ENCODE results near the gene GRAP2.

GRAP2 gene

GRCh38 chr22:39937906-39938305, 37.0 kb downstream of the GRAP2 start:
- no peaks in the 10 kb centered on the region for H3K27me3 ChIP-seq (ENCODE audit: control insufficient read depth, insufficient read depth, low read length)
- H3K9ac ChIP-seq (ENCODE audit: low read depth, low read length) = no peak overlapping the region

GRCh38 chr22:39938509-39939111, 37.7 kb downstream of the GRAP2 start:
- H3K4me3 ChIP-seq (ENCODE audit: low read depth, low read length) = no peak overlapping the region
- no peak overlapping the region for H3K9ac ChIP-seq (ENCODE audit: low read depth, low read length)
- H3K4me1 ChIP-seq (ENCODE audit: control insufficient read depth, insufficient read depth, low read length) = peaks cover 61% of the 10 kb centered on the region
- no peaks in the 10 kb centered on the region for H3K36me3 ChIP-seq (ENCODE audit: control insufficient read depth, insufficient read depth, low read length)
- no peaks in the 10 kb centered on the region for H3K27me3 ChIP-seq (ENCODE audit: control insufficient read depth, insufficient read depth, low read length)
- H3K9me3 ChIP-seq (ENCODE audit: control insufficient read depth, insufficient read depth, low read length) = no peaks in the 10 kb centered on the region
- no peak overlapping the region for H3K27ac ChIP-seq (ENCODE audit: low read depth, low read length)

More at GRCh38 chr22:39937906-39938305, 37.0 kb downstream of the GRAP2 start:
- Histone ChIP-seq H3K27ac (ENCODE audit: low read depth, low read length) (no peak overlapping the region), H3K4me1 (ENCODE audit: control insufficient read depth, insufficient read depth, low read length) (peaks cover 59% of the 10 kb centered on the region), H3K36me3 (ENCODE audit: control insufficient read depth, insufficient read depth, low read length) (no peaks in the 10 kb centered on the region), H3K9me3 (ENCODE audit: control insufficient read depth, insufficient read depth, low read length) (no peaks in the 10 kb centered on the region), H3K4me3 (ENCODE audit: low read depth, low read length) (no peak overlapping the region)

GRCh38 chr22:39939830-39940229, 38.9 kb downstream of the GRAP2 start:
- no peaks in the 10 kb centered on the region for H3K27me3 ChIP-seq (ENCODE audit: control insufficient read depth, insufficient read depth, low read length)
- no peak overlapping the region for H3K4me3 ChIP-seq (ENCODE audit: low read depth, low read length)
- H3K9me3 ChIP-seq (ENCODE audit: control insufficient read depth, insufficient read depth, low read length) = no peaks in the 10 kb centered on the region
- H3K4me1 ChIP-seq (ENCODE audit: control insufficient read depth, insufficient read depth, low read length) = peaks cover 66% of the 10 kb centered on the region
- no peak overlapping the region for H3K27ac ChIP-seq (ENCODE audit: low read depth, low read length)
- no peaks in the 10 kb centered on the region for H3K36me3 ChIP-seq (ENCODE audit: control insufficient read depth, insufficient read depth, low read length)
- no peak overlapping the region for H3K9ac ChIP-seq (ENCODE audit: low read depth, low read length)

- Histone ChIP-seq H3K4me3 (ENCODE audit: low read depth, low read length) (no peak overlapping the region), H3K27ac (ENCODE audit: low read depth, low read length) (peak overlapping the region; percentile 64), H3K36me3 (ENCODE audit: control insufficient read depth, insufficient read depth, low read length) (no peaks in the 10 kb centered on the region), H3K4me1 (ENCODE audit: control insufficient read depth, insufficient read depth, low read length) (peaks cover 66% of the 10 kb centered on the region), H3K9ac (ENCODE audit: low read depth, low read length) (no peak overlapping the region), H3K27me3 (ENCODE audit: control insufficient read depth, insufficient read depth, low read length) (no peaks in the 10 kb centered on the region), H3K9me3 (ENCODE audit: control insufficient read depth, insufficient read depth, low read length) (no peaks in the 10 kb centered on the region)
Measured at GRCh38 chr22:39940757-39941305, 39.9 kb downstream of the GRAP2 start.

- H3K27ac ChIP-seq (ENCODE audit: low read depth, low read length) = peak overlapping the region; percentile 64
- no peaks in the 10 kb centered on the region for H3K36me3 ChIP-seq (ENCODE audit: control insufficient read depth, insufficient read depth, low read length)
- H3K27me3 ChIP-seq (ENCODE audit: control insufficient read depth, insufficient read depth, low read length) = no peaks in the 10 kb centered on the region
- H3K9me3 ChIP-seq (ENCODE audit: control insufficient read depth, insufficient read depth, low read length) = no peaks in the 10 kb centered on the region
- no peak overlapping the region for H3K9ac ChIP-seq (ENCODE audit: low read depth, low read length)
- no peak overlapping the region for H3K4me3 ChIP-seq (ENCODE audit: low read depth, low read length)
- peaks cover 65% of the 10 kb centered on the region for H3K4me1 ChIP-seq (ENCODE audit: control insufficient read depth, insufficient read depth, low read length)
Measured at GRCh38 chr22:39941601-39942000, 40.7 kb downstream of the GRAP2 start.

- H3K27me3 ChIP-seq (ENCODE audit: control insufficient read depth, insufficient read depth, low read length) = no peaks in the 10 kb centered on the region
- no peaks in the 10 kb centered on the region for H3K9me3 ChIP-seq (ENCODE audit: control insufficient read depth, insufficient read depth, low read length)
- H3K4me1 ChIP-seq (ENCODE audit: control insufficient read depth, insufficient read depth, low read length) = peaks cover 67% of the 10 kb centered on the region
- no peak overlapping the region for H3K4me3 ChIP-seq (ENCODE audit: low read depth, low read length)
- H3K9ac ChIP-seq (ENCODE audit: low read depth, low read length) = no peak overlapping the region
- H3K27ac ChIP-seq (ENCODE audit: low read depth, low read length) = no peak overlapping the region
- no peaks in the 10 kb centered on the region for H3K36me3 ChIP-seq (ENCODE audit: control insufficient read depth, insufficient read depth, low read length)
Measured at GRCh38 chr22:39942439-39943230, 41.8 kb downstream of the GRAP2 start.

GRCh38 chr22:39943337-39943736, 42.5 kb downstream of the GRAP2 start:
- no peak overlapping the region for H3K27ac ChIP-seq (ENCODE audit: low read depth, low read length)

GRCh38 chr22:39943953-39944872, 43.3 kb downstream of the GRAP2 start:
- Histone ChIP-seq H3K27ac (ENCODE audit: low read depth, low read length) (no peak overlapping the region), H3K36me3 (ENCODE audit: control insufficient read depth, insufficient read depth, low read length) (no peaks in the 10 kb centered on the region), H3K4me1 (ENCODE audit: control insufficient read depth, insufficient read depth, low read length) (peaks cover 67% of the 10 kb centered on the region), H3K27me3 (ENCODE audit: control insufficient read depth, insufficient read depth, low read length) (no peaks in the 10 kb centered on the region), H3K9me3 (ENCODE audit: control insufficient read depth, insufficient read depth, low read length) (no peaks in the 10 kb centered on the region), H3K4me3 (ENCODE audit: low read depth, low read length) (no peak overlapping the region), H3K9ac (ENCODE audit: low read depth, low read length) (no peak overlapping the region)

More at GRCh38 chr22:39943337-39943736, 42.5 kb downstream of the GRAP2 start:
- no peaks in the 10 kb centered on the region for H3K9me3 ChIP-seq (ENCODE audit: control insufficient read depth, insufficient read depth, low read length)
- no peak overlapping the region for H3K9ac ChIP-seq (ENCODE audit: low read depth, low read length)
- peaks cover 67% of the 10 kb centered on the region for H3K4me1 ChIP-seq (ENCODE audit: control insufficient read depth, insufficient read depth, low read length)
- no peaks in the 10 kb centered on the region for H3K36me3 ChIP-seq (ENCODE audit: control insufficient read depth, insufficient read depth, low read length)
- no peaks in the 10 kb centered on the region for H3K27me3 ChIP-seq (ENCODE audit: control insufficient read depth, insufficient read depth, low read length)
- H3K4me3 ChIP-seq (ENCODE audit: low read depth, low read length) = no peak overlapping the region

GRCh38 chr22:39946126-39946502, 45.2 kb downstream of the GRAP2 start:
- Histone ChIP-seq H3K9ac (ENCODE audit: low read depth, low read length) (no peak overlapping the region), H3K27ac (ENCODE audit: low read depth, low read length) (no peak overlapping the region), H3K4me3 (ENCODE audit: low read depth, low read length) (no peak overlapping the region), H3K4me1 (ENCODE audit: control insufficient read depth, insufficient read depth, low read length) (peaks cover 54% of the 10 kb centered on the region), H3K9me3 (ENCODE audit: control insufficient read depth, insufficient read depth, low read length) (no peaks in the 10 kb centered on the region), H3K27me3 (ENCODE audit: control insufficient read depth, insufficient read depth, low read length) (no peaks in the 10 kb centered on the region), H3K36me3 (ENCODE audit: control insufficient read depth, insufficient read depth, low read length) (no peaks in the 10 kb centered on the region)

- no peaks in the 10 kb centered on the region for H3K36me3 ChIP-seq (ENCODE audit: control insufficient read depth, insufficient read depth, low read length)
- no peak overlapping the region for H3K27ac ChIP-seq (ENCODE audit: low read depth, low read length)
- no peak overlapping the region for H3K4me3 ChIP-seq (ENCODE audit: low read depth, low read length)
- H3K9ac ChIP-seq (ENCODE audit: low read depth, low read length) = no peak overlapping the region
- no peaks in the 10 kb centered on the region for H3K9me3 ChIP-seq (ENCODE audit: control insufficient read depth, insufficient read depth, low read length)
- H3K27me3 ChIP-seq (ENCODE audit: control insufficient read depth, insufficient read depth, low read length) = no peaks in the 10 kb centered on the region
- H3K4me1 ChIP-seq (ENCODE audit: control insufficient read depth, insufficient read depth, low read length) = peaks cover 49% of the 10 kb centered on the region
Measured at GRCh38 chr22:39946503-39947219, 45.8 kb downstream of the GRAP2 start.
